ENCODE data around the gene AKR1E2.

GRCh38 chr10:4838743-4839142 lies 12.7 kb downstream of the AKR1E2 start:
- no peak for TF ChIP-seq FOXM1 (IDR thresholded peaks at IDR 0.05; ENCODE audit: borderline replicate concordance)
- no peak for TF ChIP-seq SP1 (IDR thresholded peaks at IDR 0.05)
- no peak for TF ChIP-seq NFRKB (IDR thresholded peaks at IDR 0.05)
- no peak for TF ChIP-seq ZNF384 (IDR thresholded peaks at IDR 0.05)
- no peak for TF ChIP-seq HDGF (IDR thresholded peaks at IDR 0.05; ENCODE audit: borderline replicate concordance)
- TF ChIP-seq BHLHE40 (IDR thresholded peaks at IDR 0.05; ENCODE audit: borderline replicate concordance): no peak
- no peak for TF ChIP-seq SUZ12 (IDR thresholded peaks at IDR 0.05)
- TF ChIP-seq ELF4 (IDR thresholded peaks at IDR 0.05): no peak
- no peak for TF ChIP-seq L3MBTL2 (conservative IDR thresholded peaks at IDR 0.05)
- TF ChIP-seq FOXK2 (IDR thresholded peaks at IDR 0.05): no peak
- no peak for TF ChIP-seq ARNT (IDR thresholded peaks at IDR 0.05)
- no peak for TF ChIP-seq CTBP1 (IDR thresholded peaks at IDR 0.05; ENCODE audit: borderline replicate concordance)
- no peak for TF ChIP-seq FOXA1 (IDR thresholded peaks at IDR 0.05)

All from HEK293T (cell line).